Psoas muscle (tissue), 8 donors: ENCODE results near the gene MRPL43. TPM values are rescaled to one million over a fixed set of nuclear protein-coding genes. Genes with fewer than 3 reads are reported as not detected.
A peak's percentile ranks its signal among the peaks of the same experiment; 100 is the strongest.

ENCODE experiments used
- ATAC-seq, 4 donors: fragments of 200-7000 bp; cut with Tn5 transposase; one replicate each; pipeline ENCODE4 v1.9.1; 2020; ENCODE audit warnings: moderate library complexity in 3 of 4, mild to moderate bottlenecking in 2 of 4
- DNase-seq, 2 donors: peaks; one replicate each; pipeline ENCODE4 v3.0.0-alpha.2; 2020
- H3K27ac ChIP-seq: fragments of 200-600 bp; one replicate; pipeline ENCODE4 v1.8.0; 2022
- H3K27me3 ChIP-seq, 3 donors: fragments of 200-600 bp in 1 of 3; one replicate each; pipeline versions ENCODE4 v1.6.1 to v1.8.0; 2013 to 2022; ENCODE audit warnings: low read length in 2 of 3, mild to moderate bottlenecking in 2 of 3, moderate library complexity in 1 of 3; ENCODE audit not compliant: insufficient read depth in 3 of 3
- H3K36me3 ChIP-seq, 2 donors: fragments of 200-600 bp in 1 of 2; one replicate each; pipeline versions ENCODE4 v1.6.1 to v1.8.0; 2013 to 2022; ENCODE audit warnings: low read depth in 1 of 2, mild to moderate bottlenecking in 1 of 2, moderate library complexity in 1 of 2; ENCODE audit not compliant: insufficient read depth in 1 of 2
- H3K4me1 ChIP-seq: fragments of 200-600 bp; one replicate; pipeline ENCODE4 v1.8.0; 2022
- H3K4me3 ChIP-seq: fragments of 200-600 bp; one replicate; pipeline ENCODE4 v1.8.0; 2022; ENCODE audit warnings: mild to moderate bottlenecking
- H3K9me3 ChIP-seq: fragments of 200-600 bp; one replicate; pipeline ENCODE4 v1.8.0; 2022
- CTCF ChIP-seq: fragments of 200-600 bp; IDR thresholded peaks from one replicate; pipeline ENCODE4 v1.8.0; 2022; ENCODE audit warnings: antibody characterized with exemption
- WGBS, 3 donors: extraction: QIAGEN DNeasy Blood & Tissue Kit; methylation state at CpG; one replicate each; pipeline versions ENCODE4 v1.1.6 to v1.1.7; 2013; 5-methylcytosine and 5-hydroxymethylcytosine counted together
- intact Hi-C, 2 donors: fragments of 100-400 bp; cut with DNase I; formaldehyde crosslinking; loops; one replicate each; pipeline versions ENCODE4 v1.11.0 to v1.14.2; 2022
- polyA plus RNA-seq, 3 donors: library from polyadenylated mRNA; stranded (reverse); fragments of 200-250 nt; gene quantifications; one replicate each; pipeline ENCODE4 v1.2.3, GENCODE V29; 2013
- total RNA-seq, 4 donors: library from RNA; stranded (reverse); fragmentation: NEBNext Ultra II Directional in 2 of 4; extraction: Animal tissue kit (Norgen Biotek cat#: 25700) in 2 of 4; gene quantifications; one replicate each; pipeline versions ENCODE4 v1.2.1 to v1.2.4, GENCODE V29; 2021 to 2023
- donor health status: healthy with polysubstance abuse.
- donor health status: DM: no; HTN: no; CAD: no; lungs with moderate emphysema.
- donor health status: Bipolar disorder and iron deficiency.
- donor health status: healthy.
- donor health status: DM: yes; HTN: yes; CAD: no.
- donor health status: DM: no; HTN: no; CAD: no.
- donor health status: DM: no; HTN: no; CAD: no.
- donor health status: DM: yes; HTN: yes; CAD: no.

Gene MRPL43
- total and polyA plus RNA-seq, 7 donors, result 56.6 to 159 (median 90.1) TPM

GRCh38 chr10:101000915-101001658 lies 13.8 kb upstream of the MRPL43 start:
- peaks cover 46% of the 10 kb centered on the region for H3K4me1 ChIP-seq
- no peak for TF ChIP-seq CTCF
- peak overlapping the region; percentile 93 for H3K4me3 ChIP-seq
- H3K27ac ChIP-seq, result peak overlapping the region; percentile 100
- ATAC-seq (peak; percentile 46 to 67 (median 58)), DNase-seq (peak; percentile 92 to 94)
- H3K36me3 ChIP-seq, result peaks cover 0 to 38% of the 10 kb centered on the region in 2 donors
- intact Hi-C loops, result no loop called here
- WGBS, 3 donors, result 11 to 32% (median 24%) methylated on average over 12 of the region's 12 CpGs
- H3K9me3 ChIP-seq, result no peaks in the 10 kb centered on the region
- H3K27me3 ChIP-seq, result no peaks in the 10 kb centered on the region

GRCh38 chr10:101000127-101000914 lies 13.0 kb upstream of the MRPL43 start:
- H3K27ac ChIP-seq, result peak overlapping the region; percentile 100
- ATAC-seq (no peak), DNase-seq (peak in 1 of 2 donors; percentile 44)
- no peaks in the 10 kb centered on the region for H3K27me3 ChIP-seq
- TF ChIP-seq CTCF, result no peak
- 2 to 9% (median 3%) methylated on average over 17 to 19 of the region's 19 CpGs for WGBS, 3 donors
- no peaks in the 10 kb centered on the region for H3K9me3 ChIP-seq
- intact Hi-C loops, result no loop called here
- peak overlapping the region; percentile 93 for H3K4me3 ChIP-seq
- H3K4me1 ChIP-seq, result peaks cover 46% of the 10 kb centered on the region
- H3K36me3 ChIP-seq, result peaks cover 0 to 30% of the 10 kb centered on the region in 2 donors

GRCh38 chr10:100999742-101000126 lies 12.4 kb upstream of the MRPL43 start, which contains the start of gene LZTS2:
LZTS2 (plus strand) TSS chr10:100999808; CDS start chr10:101002539, 2,731 bp downstream.
- H3K4me1 ChIP-seq, result peaks cover 45% of the 10 kb centered on the region
- H3K9me3 ChIP-seq, result no peaks in the 10 kb centered on the region
- ATAC-seq (no peak), DNase-seq (no peak)
- peak within 1 kb of the TSS; percentile 100 for H3K27ac ChIP-seq
- H3K36me3 ChIP-seq, result peaks cover 0 to 24% of the 10 kb centered on the region in 2 donors
- no peaks in the 10 kb centered on the region for H3K27me3 ChIP-seq
- intact Hi-C loops, result no loop called here
- peak within 1 kb of the TSS; percentile 93 for H3K4me3 ChIP-seq
- TF ChIP-seq CTCF, result no peak
- WGBS, 3 donors, result 0 to 2% (median 0%) methylated on average over 3 to 44 of the region's 44 CpGs

GRCh38 chr10:100998991-100999741 lies 11.9 kb upstream of the MRPL43 start:
- Histone ChIP-seq H3K9me3 (no peaks in the 10 kb centered on the region), H3K36me3 (peaks cover 0 to 24% of the 10 kb centered on the region in 2 donors), H3K4me3 (peak overlapping the region; percentile 93), H3K27ac (peak overlapping the region; percentile 100), H3K27me3 (no peaks in the 10 kb centered on the region), H3K4me1 (peaks cover 41% of the 10 kb centered on the region)
- ATAC-seq (peak; percentile 68 to 78 (median 72)), DNase-seq (peak; percentile 88 to 93)
- WGBS, 3 donors, result 0% methylated on average over 43 to 83 of the region's 83 CpGs
- peak; percentile 98 for TF ChIP-seq CTCF
- intact Hi-C loops, result no loop called here
